ENCODE measurements around the gene IFT27. TPM values are rescaled to one million over a fixed set of nuclear protein-coding genes. Genes with fewer than 3 reads are reported as not detected.

The IFT27 gene
- total and polyA plus RNA-seq, 2 of the 4 experiments (the other 2 are of a cell fraction) = 14.5 to 26.9 TPM

DNA sequence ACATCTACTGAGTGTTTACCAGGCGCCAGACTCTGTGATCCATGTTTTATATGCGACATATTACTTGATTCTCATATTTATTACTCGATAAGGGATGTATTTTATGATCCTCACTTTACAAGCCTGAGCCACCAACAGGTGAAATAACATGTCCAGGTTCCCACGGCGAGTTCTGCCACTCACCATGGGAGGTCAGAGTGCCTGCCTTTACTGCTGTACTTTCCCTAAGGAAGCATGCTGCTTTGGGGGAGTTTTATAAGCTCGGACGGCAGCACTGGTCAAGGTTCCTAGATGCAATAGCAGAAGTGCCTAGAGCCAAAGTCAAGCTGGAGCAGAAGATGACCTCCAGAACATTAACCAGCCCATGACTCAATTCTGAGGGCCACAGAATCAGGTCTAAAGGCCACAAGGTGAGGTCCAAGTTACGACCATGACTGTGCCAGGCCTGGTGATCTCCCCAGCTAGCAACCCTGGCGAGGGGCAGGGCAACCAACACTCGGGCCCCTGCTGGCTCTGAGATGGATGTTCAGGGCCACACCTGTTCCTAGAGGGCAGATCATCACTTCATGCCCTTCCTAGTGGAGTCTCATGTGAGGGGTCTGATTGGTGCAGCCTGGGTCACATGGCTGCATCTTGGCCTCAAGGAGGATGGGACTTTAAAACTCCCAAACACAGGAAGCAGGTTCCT is 14.2 kb downstream of the IFT27 start:
- Histone ChIP-seq H4K91ac (ENCODE audit: insufficient read depth, low read depth, low read length) (no peak overlapping the region), H3K4me3 (ENCODE audit: insufficient read depth, low read depth, low read length) (no peak overlapping the region), H3K23ac (ENCODE audit: low read depth, low read length) (no peak overlapping the region), H3K27ac (ENCODE audit: insufficient read depth, low read length) (no peak overlapping the region), H3K18ac (ENCODE audit: low read depth, low read length) (no peak overlapping the region), H3K14ac (replicated peaks; ENCODE audit: low read depth, low read length) (no peak overlapping the region), H2AFZ (replicated peaks; ENCODE audit: low read length, poor library complexity) (no peak overlapping the region), H3K36me3 (ENCODE audit: control insufficient read depth, insufficient read depth, low read length) (peaks cover 8% of the 10 kb centered on the region), H2BK5ac (ENCODE audit: low read depth, low read length, poor library complexity, severe bottlenecking) (no peak overlapping the region), H2BK20ac (ENCODE audit: low read depth, low read length) (no peak overlapping the region), H3K9me1 (ENCODE audit: insufficient read depth, low read length) (peaks cover 8% of the 10 kb centered on the region), H4K8ac (ENCODE audit: low read depth in 2 of 2, low read length in 2 of 2) (no peak overlapping the region), H4K5ac (ENCODE audit: low read depth, low read length) (no peak overlapping the region), H2AK5ac (ENCODE audit: low read depth, low read length) (no peak overlapping the region), H3K9me3 (ENCODE audit: control insufficient read depth, insufficient read depth, low read length) (no peaks in the 10 kb centered on the region), H3K4me2 (ENCODE audit: low read depth, low read length) (no peak overlapping the region), H3K56ac (ENCODE audit: extremely low read depth, insufficient read depth, low read length) (no peak overlapping the region), H4K20me1 (ENCODE audit: insufficient read depth, low read length) (no peaks in the 10 kb centered on the region; the same call in 1 of the 2 replicates), H3K9ac (ENCODE audit: low read depth, low read length) (no peak overlapping the region), H2BK15ac (ENCODE audit: low read depth, low read length) (no peak overlapping the region), H2BK120ac (ENCODE audit: low read depth, low read length) (no peak overlapping the region), H3K79me1 (ENCODE audit: low read depth in 1 of 2, low read length in 2 of 2) (no peaks in the 10 kb centered on the region), H3K27me3 (ENCODE audit: control insufficient read depth, insufficient read depth, low read length) (no peaks in the 10 kb centered on the region), H2AK9ac (replicated peaks; ENCODE audit: low read depth, low read length, poor library complexity) (no peak overlapping the region), H3K4me1 (ENCODE audit: control insufficient read depth, insufficient read depth, low read length) (peaks cover 6% of the 10 kb centered on the region; the same call in 1 of the 2 replicates), H3K4ac (ENCODE audit: low read depth, low read length) (no peak overlapping the region)
- dilution Hi-C loops (cut with HindIII; ENCODE audit: low sequenced_read_pairs, unreplicated experiment) (no loop called here), in situ Hi-C loops (cut with MboI; ENCODE audit: low sequenced_read_pairs) (no loop called here), intact Hi-C loops (cut with micrococcal nuclease) (no loop called here)
- ATAC-seq (ENCODE audit: low read depth) = no peak
- ChIA-PET CTCF (no interaction called here), POLR2A (ENCODE audit: unreplicated experiment) (no interaction called here)
- no peak for DNase-seq
- WGBS, 2 experiments (ENCODE audit: extremely low coverage in 2 of 2, insufficient read length in 1 of 2) = 84% methylated on average over 3 of the region's 10 CpGs; no CpG with 5 or more reads in 1 of the 2 experiments
- TF ChIP-seq CHD1 (IDR thresholded peaks at IDR 0.05; ENCODE audit: low read depth, low read length) = no peak
- no peak for TF ChIP-seq POLR2A (IDR thresholded peaks at IDR 0.05; ENCODE audit: low read depth, low read length)
- no peak for TF ChIP-seq MAFK (IDR thresholded peaks at IDR 0.05; ENCODE audit: low read depth, low read length)
- no peak for TF ChIP-seq RFX5 (IDR thresholded peaks at IDR 0.05; ENCODE audit: low read depth, low read length)
- TF ChIP-seq MAZ (IDR thresholded peaks at IDR 0.05; ENCODE audit: borderline replicate concordance, low read depth, low read length) = no peak
- no peak for TF ChIP-seq ELK1 (IDR thresholded peaks at IDR 0.05; ENCODE audit: borderline replicate concordance, low read depth, low read length)
- TF ChIP-seq, protein P1, sequence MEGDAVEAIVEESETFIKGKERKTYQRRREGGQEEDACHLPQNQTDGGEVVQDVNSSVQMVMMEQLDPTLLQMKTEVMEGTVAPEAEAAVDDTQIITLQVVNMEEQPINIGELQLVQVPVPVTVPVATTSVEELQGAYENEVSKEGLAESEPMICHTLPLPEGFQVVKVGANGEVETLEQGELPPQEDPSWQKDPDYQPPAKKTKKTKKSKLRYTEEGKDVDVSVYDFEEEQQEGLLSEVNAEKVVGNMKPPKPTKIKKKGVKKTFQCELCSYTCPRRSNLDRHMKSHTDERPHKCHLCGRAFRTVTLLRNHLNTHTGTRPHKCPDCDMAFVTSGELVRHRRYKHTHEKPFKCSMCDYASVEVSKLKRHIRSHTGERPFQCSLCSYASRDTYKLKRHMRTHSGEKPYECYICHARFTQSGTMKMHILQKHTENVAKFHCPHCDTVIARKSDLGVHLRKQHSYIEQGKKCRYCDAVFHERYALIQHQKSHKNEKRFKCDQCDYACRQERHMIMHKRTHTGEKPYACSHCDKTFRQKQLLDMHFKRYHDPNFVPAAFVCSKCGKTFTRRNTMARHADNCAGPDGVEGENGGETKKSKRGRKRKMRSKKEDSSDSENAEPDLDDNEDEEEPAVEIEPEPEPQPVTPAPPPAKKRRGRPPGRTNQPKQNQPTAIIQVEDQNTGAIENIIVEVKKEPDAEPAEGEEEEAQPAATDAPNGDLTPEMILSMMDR (conservative IDR thresholded peaks at IDR 0.05; ENCODE audit: low read depth, low read length) = no peak
- no peak for TF ChIP-seq RCOR1 (IDR thresholded peaks at IDR 0.05; ENCODE audit: insufficient replicate concordance, low read length)
- no peak for TF ChIP-seq FOS (IDR thresholded peaks at IDR 0.05; ENCODE audit: low read depth, low read length)
- TF ChIP-seq MXI1 (IDR thresholded peaks at IDR 0.05; ENCODE audit: borderline replicate concordance, low read depth, low read length) = no peak
- TF ChIP-seq CEBPB (IDR thresholded peaks at IDR 0.05; ENCODE audit: low read depth, low read length) = no peak
- no peak for TF ChIP-seq BHLHE40 (IDR thresholded peaks at IDR 0.05; ENCODE audit: low read depth, low read length)
- TF ChIP-seq NFE2L2 (IDR thresholded peaks at IDR 0.05; ENCODE audit: low read depth, low read length) = no peak
- TF ChIP-seq SMC3 (IDR thresholded peaks at IDR 0.05; ENCODE audit: low read depth, low read length) = no peak
- TF ChIP-seq, protein P2, sequence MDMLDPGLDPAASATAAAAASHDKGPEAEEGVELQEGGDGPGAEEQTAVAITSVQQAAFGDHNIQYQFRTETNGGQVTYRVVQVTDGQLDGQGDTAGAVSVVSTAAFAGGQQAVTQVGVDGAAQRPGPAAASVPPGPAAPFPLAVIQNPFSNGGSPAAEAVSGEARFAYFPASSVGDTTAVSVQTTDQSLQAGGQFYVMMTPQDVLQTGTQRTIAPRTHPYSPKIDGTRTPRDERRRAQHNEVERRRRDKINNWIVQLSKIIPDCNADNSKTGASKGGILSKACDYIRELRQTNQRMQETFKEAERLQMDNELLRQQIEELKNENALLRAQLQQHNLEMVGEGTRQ (IDR thresholded peaks at IDR 0.05; ENCODE audit: low read depth, low read length) = no peak
- no TSS peak for BruUV-seq (replicated peaks)

All from IMR-90 (cell line).